HG03108 (cell line): Measurements from ENCODE around the gene MAIP1.

Experiments
- ATAC-seq: cut with Tn5 transposase; IDR thresholded peaks from one replicate; pipeline ENCODE4 v1.9.1; 2021; ENCODE audit warnings: moderate library complexity; ENCODE audit not compliant: unreplicated experiment

MAIP1 gene

DNA sequence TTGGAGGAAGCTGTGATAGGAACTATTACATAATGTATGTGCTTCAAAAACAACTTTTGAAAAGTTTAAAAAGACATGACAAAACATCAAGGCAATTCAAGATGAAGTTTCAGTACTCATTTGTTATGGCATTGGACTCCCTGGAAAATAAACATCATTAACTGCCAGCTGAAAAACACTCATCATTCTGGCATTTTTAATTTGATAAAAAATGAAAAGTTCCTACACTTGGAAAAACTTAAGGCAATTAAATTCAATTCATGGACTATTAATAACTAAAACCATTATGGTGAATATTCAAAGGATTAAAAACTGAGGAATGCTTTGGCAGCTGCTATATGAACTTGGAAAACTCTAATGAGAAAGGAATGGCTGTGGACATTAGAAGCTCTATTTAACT is 8.5 kb upstream of the MAIP1 start:
- no peak for ATAC-seq

DNA sequence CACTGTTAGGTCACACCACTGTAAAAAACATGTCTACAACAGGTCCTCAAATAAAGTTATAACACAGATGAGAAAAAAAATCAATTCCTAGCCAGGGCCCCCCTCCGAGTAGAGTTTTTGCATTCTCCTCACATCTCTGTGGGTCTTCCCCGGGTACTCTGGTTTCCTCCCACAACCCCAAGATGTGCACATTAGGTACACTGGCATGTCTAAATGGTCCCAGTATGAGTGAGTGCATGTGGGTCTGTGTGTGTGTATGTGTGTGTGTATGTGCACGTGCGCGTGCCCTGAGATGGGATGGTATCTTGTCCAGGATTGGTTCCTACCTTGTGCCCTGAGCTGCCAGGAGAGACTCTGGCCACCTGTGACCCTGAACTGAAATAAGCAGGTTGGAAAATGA is 5.0 kb upstream of the MAIP1 start:
- no peak for ATAC-seq

DNA sequence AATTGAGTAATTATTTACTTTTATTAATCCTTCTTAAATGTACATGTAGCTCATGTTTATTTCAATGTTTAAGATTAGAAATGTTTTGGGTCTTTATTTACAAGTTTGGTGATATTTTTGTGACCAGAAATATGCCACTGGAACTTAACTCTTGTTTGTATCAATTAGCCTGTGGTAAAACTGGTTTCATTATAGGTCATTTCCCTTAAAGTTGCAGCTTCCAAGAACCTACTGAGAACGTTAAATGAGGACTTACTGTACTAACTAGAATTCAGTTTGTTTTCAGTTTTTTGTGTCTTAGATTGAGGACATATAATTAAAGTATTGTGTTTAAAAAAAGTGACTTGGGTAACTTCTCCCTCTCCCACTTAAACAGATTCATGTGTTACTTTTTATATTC is 4.4 kb upstream of the MAIP1 start:
- ATAC-seq = no peak

DNA sequence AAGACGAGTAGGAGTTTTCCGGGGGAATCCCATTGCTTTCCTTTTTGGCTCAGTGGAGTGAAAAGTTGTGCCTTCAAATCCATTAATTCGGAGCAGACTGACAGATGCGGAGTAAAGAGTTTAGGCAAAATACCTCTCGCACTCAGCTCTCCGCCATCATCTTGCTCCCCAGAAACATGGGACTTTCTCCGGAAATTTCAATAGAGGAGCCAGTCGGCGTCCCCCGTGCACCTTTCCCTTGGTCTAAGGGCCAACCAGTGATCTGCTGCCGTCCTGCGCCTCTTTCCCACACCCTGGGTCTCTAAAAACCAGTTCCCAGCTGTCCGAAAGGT is 409 bp upstream of the MAIP1 start:
- peak; percentile 26 for ATAC-seq

DNA sequence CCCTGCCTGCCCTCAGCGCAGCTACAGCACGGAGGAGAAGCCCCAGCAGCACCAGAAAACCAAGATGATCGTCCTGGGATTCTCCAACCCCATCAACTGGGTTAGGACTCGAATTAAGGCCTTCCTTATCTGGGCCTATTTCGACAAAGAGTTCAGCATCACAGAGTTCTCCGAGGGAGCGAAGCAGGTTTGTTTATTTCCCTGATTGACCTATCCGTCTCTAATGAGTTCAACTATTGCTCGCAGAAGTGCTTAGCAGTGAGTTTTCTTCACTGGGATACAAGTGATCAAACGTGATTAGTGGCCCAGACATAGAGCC is 639 bp downstream of the MAIP1 start:
- ATAC-seq = no peak

DNA sequence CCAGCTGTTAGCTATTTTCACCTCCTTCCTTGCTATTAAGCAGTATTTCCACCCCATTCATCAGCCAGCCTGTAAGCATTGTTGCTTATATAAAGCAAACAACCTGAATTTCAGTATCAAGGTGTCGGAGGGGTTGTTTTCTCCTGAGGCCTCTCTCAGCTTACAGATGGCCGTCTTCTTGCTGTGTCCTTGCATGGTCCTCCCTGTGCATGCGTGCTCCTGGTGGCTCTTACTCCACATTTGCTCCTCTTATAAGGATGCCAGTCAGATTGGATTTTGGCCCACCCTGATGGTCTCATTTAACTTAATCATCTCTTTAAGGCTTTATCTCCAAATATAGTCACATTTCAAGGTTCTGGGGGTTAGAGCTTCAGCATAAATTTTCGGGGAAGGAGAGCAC is 2.6 kb downstream of the MAIP1 start:
- ATAC-seq = no peak

DNA sequence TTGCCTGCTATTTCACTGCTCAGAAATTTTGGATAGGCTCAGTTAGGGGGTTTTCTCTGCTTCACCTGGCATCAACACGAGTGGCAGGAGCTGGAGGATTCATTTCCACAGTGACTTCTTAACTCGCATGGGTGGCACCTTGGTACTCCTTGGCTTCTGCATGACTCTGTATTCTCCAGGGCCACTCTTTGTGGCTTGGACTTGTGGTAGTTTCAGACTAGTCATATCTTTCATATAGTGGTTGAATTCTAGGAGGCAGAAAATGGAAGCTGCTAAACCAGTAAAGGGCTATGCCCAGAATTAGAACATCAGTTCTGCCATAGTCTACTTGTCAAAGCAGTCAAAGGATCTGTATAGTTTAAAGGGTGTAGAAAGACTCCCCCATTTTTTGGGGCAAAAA is 6.8 kb downstream of the MAIP1 start:
- ATAC-seq = no peak

DNA sequence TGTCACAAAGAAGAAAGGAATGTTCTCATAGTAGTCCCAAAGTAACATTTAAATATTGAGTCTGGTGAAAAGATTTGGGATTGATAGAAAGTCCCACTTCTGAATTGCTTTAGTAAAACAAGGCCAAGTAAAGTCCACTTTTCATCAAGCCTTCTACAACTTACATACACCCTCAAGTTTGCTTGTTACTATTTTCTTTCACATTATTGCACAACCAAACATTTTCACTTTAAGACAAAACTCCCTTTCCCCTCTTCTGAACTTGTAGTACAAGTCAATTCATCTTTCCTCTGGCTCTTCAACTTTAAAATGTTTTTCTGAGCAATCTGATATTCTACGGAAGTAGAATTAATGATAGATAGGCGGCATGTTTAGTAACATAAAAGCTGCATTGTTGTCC is 11.0 kb downstream of the MAIP1 start:
- no peak for ATAC-seq

DNA sequence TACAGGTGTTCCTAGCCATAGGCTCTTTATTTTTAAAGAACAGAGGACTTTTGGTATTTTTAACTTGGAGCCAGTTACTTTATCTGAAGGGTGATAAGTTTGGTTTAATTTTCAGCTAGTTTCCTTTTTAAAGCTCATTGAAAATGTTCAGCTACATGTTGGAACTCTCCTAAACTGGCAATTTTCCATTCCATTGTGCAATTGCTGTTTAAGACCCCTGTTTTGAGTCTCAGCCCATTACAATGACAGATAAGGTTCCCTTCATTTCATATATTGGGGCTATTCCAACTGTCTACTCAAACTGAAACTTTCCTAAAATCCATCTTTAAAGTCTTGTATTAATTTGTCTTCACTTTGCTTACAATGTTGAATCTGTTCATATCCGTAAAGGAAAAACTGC is 11.6 kb downstream of the MAIP1 start:
- no peak for ATAC-seq

DNA sequence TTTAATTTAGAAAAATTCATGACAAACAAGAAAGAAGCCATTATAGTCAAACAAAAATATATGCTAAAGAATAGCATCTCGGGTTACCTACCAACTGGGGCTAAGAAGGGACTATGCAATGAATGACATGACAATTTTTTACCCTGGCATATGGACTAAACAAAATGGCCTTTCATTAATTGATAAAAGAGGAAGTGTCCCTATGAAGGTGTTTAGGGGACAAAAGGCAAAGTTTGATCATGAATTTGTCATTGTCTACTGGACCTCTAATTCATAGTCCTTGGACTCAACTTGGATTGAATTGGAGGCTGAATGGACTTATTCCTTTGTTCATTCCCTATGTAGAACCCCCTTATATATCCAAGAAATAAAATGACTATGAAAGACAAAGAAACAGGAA is 12.7 kb downstream of the MAIP1 start:
- ATAC-seq = no peak

DNA sequence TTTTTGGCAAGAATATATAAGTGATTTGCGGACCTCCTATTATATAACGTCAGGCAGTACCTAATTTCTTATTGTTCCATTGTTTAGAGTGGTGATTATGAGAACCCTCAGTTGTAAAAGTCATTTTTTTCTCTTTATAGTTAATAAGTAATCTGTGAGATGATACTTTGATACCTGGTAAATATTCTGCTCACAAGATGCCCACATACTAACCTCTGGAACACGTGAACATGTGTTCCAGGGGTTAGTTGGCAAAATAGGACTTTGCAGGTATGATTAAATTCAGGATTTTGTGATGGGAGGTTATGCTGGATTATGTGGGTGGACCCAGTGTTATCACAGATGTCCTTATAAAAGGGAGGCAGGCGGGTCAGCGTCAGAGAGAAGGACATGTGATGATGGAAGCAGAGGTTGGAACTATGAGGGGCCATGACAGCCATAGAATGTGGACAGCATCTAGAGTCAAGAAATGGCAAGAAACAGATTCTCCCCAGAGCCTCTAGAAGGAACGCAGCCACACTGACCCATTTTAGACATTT is 16.8 kb downstream of the MAIP1 start:
- ATAC-seq = no peak

DNA sequence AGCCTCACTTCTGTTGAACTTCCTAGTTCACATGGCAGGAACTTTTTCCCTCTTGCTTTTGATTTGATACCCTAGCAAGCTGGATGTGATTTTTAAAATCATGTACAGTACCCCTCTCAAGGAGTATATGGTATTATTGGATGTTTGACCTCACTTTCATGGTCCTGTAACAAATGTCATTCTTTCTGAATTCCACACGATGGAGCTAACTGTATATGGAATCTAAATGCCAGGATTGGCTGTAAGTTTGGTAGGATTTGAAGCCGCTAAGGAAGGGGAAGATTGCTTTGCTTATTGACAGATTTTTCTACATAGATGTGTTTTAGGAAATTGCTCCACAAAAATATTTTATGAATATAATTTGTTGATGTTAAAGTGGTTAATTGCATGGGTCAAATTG is 18.3 kb downstream of the MAIP1 start:
- no peak for ATAC-seq

DNA sequence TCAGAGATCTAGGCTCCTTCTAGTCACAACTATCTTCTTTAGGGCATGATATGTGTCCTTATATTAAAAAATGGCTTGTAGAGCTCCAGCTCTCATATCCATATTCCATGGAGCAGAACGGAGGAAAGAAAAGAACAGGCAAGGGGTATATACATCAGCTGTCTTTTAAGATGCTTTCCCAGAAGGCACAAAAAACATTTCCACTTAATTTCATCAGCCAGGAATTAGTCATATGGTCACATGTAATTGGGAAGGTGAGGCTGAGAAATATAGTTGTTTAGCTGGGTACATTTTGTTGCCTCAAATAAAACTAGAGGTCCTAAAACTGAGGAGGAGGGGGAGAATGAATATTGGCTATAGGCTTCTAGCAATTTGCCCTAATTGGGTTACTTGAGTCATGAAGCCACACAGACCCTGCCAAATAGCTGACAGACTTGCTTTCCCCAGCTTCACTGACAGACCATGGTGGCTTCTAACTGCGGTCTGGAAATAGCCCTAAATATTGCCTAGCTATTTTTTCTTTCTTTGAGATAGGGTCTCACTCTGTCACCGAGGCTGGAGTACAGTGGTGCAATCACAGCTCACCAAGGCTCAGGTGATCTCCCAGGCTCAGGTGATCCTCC is 20.0 kb downstream of the MAIP1 start:
- ATAC-seq = no peak

DNA sequence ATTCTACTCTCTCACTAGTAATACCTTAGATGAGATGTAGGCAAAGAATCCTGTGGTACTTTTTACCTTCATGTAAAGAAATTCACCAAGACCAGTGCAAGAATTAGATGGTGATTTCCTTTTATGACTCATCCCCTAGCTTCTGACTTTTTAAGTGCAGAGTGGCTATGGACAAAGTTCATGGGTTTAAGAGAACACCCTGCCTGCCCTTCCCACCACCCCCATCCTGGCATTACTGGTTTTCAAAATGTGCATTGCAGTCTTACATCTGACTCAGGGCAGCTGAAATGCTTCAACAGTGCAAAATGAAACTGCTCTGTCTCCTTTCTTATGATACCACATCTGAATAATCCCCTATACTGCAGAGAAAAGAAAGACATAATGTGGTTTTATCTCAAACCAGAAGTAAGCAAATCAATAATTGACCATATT is 22.6 kb downstream of the MAIP1 start:
- ATAC-seq = peak; percentile 73

DNA sequence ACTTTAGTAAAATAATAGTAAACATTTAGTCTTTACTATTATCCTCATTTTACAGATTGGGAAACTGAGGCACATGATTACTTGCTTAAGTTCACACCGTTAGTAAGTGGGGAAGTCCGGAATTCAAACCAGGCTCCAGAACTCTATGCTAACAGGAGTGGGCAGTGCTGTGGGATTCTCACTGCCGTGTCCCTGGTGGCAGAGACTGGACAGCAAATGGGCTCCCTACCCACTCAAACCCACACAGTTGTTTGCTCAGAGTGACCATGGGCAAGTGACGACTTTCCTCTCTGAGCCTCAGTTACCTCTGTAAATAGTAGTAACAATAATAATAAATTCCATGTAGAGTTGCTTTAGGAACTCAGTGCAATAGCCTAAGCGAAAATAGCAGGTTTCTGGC is 24.0 kb downstream of the MAIP1 start:
- no peak for ATAC-seq

DNA sequence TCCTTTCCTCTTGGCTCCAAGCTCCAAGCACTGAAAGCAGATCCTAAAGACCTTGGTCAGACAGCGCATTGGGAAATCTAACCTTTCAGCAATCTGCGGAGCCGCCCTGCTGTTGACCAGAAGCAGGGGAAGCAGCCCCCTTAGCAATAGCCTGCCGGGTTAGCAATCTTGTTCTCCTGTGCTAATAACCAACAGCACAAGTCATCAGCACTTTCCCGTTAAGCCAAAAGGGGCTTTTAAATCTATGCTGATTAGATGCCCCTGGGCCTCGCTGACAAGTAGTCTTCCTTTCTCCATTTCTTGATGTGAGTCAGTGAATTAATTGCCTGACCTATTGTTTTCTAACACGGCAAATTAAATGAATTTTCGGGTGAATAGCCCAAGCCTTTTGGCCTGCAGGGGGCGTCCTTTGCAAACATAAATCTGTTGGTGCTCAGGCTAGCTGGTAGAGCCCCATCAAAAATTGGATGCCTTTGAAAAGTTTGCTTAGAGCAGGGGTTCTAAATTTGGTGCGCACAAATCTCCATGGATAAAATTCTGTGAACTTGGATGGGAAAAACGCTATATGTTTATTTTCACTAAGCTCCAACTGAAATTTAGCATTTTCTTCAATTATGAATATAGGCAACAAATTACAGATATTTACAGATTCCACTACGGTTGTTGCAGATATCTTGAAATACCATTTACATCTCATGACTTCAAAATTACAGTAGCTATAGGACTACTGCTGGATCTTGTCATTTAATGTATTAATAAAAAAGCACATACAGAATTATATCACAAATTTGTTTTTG is 24.6 kb downstream of the MAIP1 start:
- ATAC-seq = no peak

DNA sequence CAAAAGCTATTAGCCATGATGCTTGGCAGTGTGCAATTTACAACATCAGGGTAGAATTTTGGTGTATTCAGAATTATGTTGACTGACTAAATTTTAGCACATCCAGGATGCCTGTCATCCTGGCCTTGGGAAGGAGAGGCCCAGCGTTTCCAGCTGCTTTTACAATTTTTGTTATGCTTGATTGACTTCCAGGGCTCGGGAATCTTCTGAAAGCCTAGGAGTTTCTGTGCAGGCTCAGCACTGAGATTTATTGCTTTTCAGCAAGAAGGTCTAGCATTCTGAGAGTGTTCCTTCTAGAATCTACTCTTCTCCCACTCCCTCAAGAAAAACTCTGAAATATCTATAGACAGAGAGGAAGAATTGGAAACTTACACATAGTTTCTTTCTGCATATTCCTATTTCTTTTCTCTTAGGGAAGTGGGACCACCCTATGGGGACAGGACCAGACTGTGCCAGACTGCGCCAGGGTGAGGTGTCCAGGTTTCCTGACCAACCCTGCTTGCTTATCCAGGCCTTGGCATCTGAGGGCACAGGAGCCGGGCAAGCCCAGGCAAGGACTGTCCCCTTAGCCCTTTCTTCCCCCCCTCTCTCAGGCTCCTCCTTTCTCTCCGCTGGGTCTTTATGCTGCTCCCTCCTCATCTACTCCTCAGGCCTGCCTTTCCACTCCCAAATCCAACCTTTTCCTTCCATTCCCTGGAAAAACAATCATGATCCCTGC is 26.9 kb downstream of the MAIP1 start:
- no peak for ATAC-seq

DNA sequence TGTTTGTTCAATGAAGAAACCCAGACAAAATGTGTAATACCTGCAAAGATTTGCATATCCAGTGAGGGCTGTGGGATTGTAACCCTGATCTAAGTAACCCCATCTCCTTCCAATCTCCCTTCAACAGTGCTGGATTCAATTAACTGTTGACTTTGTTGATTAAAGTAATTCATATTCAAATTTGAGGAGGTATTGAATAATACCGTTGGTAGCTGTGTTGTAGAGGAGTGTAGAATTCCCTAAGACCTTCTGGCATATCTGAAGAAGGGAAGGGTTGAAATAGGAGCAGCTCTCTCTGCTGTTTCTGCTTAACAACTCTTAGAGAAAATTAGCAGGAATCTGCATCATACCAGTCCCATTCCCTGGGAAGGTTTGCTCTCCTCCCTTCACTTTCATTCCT is 28.2 kb downstream of the MAIP1 start:
- ATAC-seq = no peak

DNA sequence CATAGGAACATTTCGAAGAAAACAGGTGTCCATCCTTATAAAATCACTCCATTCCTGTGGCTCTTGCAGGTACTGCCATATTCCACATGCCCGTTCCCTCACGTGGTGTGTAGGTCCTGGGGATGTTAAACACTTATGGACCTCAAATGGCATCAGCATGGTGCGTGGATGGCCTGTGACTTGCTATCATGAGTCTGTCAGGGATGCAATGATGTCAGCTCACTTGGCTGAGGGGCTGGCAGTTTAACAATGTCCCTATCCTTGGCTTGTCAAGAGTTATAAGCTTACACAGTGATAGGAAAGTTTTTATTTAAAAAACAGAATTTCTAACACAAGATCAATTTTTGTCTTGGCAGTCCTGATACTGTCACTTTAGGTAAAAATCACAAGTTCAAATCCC is 28.8 kb downstream of the MAIP1 start:
- ATAC-seq = no peak

DNA sequence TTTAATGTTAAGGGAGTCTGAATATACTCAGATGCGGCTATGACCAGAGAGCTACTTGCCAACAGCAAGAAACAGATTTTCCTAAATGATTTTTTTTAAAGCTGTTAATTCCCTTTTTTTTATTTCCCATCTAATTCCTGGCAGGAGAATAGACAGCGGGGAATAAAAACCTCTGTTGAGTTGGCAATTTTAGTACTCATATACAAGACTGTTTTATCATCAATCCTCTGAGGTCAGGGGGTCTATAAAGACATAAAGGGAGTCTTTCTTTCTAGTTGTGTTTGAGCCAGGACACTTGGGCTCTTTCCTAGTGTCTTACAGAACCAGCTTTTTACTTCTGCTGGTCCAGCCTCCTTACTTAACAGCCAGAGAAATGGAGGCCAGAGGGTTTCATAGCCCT is 29.4 kb downstream of the MAIP1 start:
- ATAC-seq = no peak

DNA sequence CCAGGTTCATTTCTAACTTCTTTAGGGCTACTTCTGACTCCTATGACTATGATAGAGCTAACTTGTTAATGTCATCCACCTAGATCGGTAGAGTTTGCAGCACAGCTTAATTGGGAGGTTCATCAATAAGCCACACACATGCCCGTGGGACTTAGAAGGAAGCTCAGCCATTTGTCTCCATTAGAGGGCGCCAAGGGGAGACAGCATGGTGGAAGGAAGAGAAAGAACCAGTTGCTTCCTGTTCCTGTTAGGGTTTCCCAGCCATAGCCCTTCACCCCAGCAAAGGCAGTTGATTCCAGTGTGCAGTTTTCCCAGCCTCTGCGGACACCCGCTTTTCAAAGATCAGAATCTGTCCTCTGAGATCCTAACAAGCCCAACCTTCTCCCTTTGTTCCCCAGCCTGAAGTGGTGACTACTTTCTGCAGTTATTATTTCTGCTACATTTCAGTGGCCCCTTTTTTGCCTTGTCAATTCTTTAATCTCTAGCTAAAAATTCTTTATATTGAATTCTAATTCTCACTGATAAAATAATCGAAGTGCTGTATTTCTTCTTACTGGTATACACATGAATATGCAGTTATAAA is 30.3 kb downstream of the MAIP1 start:
- ATAC-seq = no peak

DNA sequence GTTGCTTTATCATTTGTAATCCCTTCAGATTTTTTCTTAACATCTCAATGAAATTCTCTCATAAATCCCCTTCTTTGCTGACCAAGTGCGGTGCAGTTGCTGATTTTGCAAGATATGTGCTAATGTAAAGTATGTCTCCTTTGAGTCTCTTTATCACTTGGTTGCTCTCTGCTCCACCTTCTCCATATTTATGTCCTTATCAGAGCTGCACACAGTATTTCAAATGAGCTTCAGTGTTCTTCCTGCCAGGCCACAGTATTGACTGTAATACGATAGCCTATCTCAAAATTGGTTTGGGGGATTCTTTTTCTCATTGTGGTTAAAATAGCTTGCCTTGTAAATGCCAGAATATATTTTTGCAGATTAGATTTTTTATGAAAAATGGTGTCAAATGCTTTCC is 32.2 kb downstream of the MAIP1 start:
- ATAC-seq = no peak
